ENCODE data around the gene TOPAZ1.

- TF ChIP-seq POLR2A (IDR thresholded peaks at IDR 0.05) (no peak), CTCF (IDR thresholded peaks at IDR 0.05) (no peak), POLR2AphosphoS5 (IDR thresholded peaks at IDR 0.05) (no peak)
Observed at GRCh38 chr3:44355362-44356033, 113.8 kb downstream of the TOPAZ1 start.
